ENCODE measurements around the gene EYS.

Gene EYS

DNA sequence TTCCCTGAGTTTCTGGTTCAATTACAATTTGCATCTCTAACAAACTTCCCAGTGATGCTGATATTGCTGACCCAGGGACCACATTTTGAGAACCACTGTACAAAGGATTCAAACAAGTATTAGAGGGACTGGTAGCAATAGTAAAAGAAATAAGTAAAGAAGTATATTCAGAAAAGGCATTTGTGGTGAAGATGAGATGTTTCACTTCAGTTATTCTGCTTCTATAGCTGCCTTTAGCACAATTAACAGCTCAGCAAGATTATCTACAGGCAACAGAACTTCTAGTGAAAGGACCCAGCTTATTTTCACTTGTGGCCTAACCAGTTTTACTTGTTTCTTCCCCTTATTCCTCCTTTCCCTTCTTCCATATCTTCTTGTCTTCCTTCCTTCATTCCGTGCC lies 1922.0 kb downstream of the EYS start:
- no peak for TF ChIP-seq CTCF (IDR thresholded peaks at IDR 0.05)

GRCh38 chr6:63783096-63783495 lies 1923.9 kb downstream of the EYS start:
- TF ChIP-seq CTCF (IDR thresholded peaks at IDR 0.05), result no peak

- TF ChIP-seq CTCF (IDR thresholded peaks at IDR 0.05), result no peak
Measured at GRCh38 chr6:63774961-63775360, 1932.1 kb downstream of the EYS start.

DNA sequence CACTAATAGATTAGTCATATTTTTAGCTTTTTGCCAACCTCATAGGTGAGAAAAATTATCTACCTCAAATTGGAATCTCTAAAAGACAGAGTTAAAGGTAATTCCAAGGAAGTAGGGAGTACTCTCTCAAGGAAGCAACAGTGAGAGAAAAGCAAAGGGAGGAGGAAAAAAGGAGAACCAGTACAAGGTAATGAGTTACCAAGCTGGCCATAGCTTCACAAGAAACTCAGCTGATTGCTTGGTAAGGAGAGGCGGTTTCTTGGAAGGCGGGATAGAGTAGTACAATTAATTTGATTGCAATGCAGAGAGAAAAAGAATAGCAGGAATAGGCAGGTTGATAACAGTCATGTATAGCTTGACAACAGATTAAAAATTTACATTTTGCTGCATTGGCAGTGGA lies 1933.8 kb downstream of the EYS start:
- TF ChIP-seq CTCF (IDR thresholded peaks at IDR 0.05), result no peak

DNA sequence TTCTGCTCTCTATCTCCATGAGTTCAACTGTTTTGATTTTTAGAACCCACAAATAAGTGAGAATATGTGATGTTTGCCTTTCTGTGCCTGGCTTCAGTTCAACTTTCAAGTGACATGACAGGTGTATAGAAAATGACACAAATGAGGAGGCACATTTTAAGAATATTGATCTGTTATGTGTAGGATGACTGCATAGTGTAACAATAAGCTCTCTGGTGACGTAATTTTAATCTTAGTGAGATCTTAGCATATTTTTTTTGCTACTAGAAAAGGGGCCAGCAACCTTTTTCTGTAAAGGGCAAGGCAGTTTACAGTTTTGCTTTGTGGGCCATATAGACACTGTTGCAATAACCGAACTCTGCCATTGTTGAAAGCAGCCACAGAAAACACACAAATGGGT lies 1941.2 kb downstream of the EYS start:
- no peak for TF ChIP-seq CTCF (IDR thresholded peaks at IDR 0.05)

GRCh38 chr6:63764318-63764916 lies 1942.6 kb downstream of the EYS start:
- TF ChIP-seq CTCF (IDR thresholded peaks at IDR 0.05), result peak; percentile 45

DNA sequence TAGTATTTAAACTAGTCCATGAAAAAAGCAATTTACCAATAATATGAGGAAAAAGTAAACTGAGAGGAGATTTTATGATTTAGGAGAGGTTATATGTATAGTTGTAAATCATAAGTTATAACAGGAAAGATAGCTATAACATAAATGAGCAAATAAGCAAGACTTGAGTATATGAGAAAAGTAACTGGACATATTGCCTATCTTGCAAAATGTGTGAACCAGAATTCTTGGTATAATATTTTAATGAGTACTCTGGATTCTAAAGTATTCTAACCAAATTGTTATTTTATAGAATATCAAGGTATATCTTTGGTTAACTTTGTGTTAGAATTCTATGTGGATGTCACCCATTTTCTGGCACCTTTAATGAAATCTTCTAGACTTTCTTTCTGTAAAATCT lies 1946.8 kb downstream of the EYS start:
- no peak for TF ChIP-seq CTCF (IDR thresholded peaks at IDR 0.05)

DNA sequence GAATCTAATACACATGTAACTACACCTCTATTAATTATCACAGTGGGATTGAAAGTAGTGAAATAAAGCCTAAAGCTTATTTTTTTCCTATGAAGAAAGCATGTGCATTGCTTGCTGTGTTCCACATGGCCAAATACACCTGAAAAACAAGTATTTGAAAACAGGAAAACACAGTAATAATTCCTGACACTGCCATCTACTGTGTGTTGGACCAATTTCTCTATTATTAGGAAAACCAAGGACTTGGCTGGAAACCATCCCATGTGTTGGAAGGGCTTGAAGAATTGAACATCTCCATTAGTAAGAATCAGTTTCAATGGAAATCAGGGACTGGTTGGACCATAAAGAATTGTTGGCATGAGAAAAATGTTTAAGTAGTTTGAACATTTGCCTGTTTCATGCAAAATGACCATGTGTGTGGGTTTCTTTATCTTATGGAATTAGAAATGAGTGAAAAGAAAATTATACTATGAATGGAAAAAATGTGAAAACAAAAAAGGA lies 1947.4 kb downstream of the EYS start:
- TF ChIP-seq CTCF (IDR thresholded peaks at IDR 0.05), result peak; percentile 18; the same call in 1 of the 2 replicates

Data from LNCAP (cell line).